HL-60 (cell line): Measurements from ENCODE around the gene CCDC197.
A peak's percentile ranks its signal among the peaks of the same experiment; 100 is the strongest.

Experiments
- DNase-seq, 2 experiments: peaks; one replicate each; pipeline ENCODE4 v3.0.0-alpha.2; 2010 to 2020; ENCODE audit warnings: low read depth in 1 of 2, low spot score in 1 of 2
- H3K27ac ChIP-seq: fragments of 250-450 bp; sonication (Bioruptor Pico); replicated peaks from 2 replicates; pipeline ENCODE4 v1.5.1; 2020; ENCODE audit warnings: mild to moderate bottlenecking, moderate library complexity
- H3K27me3 ChIP-seq: fragments of 250-450 bp; sonication (Bioruptor Pico); 2 replicates; pipeline ENCODE4 v1.5.1; 2021; ENCODE audit warnings: mild to moderate bottlenecking, moderate library complexity; ENCODE audit not compliant: insufficient read depth, poor library complexity, severe bottlenecking
- H3K4me3 ChIP-seq: replicated peaks from 2 replicates; pipeline ENCODE4 v1.5.1; 2011; ENCODE audit warnings: mild to moderate bottlenecking, control low read depth, low read length; ENCODE audit not compliant: insufficient read depth
- CTCF ChIP-seq: IDR thresholded peaks from one replicate; pipeline ENCODE4 v1.5.1; 2011; ENCODE audit warnings: low read length, control low read depth, inconsistent platforms; ENCODE audit not compliant: insufficient read depth
- GABPA ChIP-seq: IDR thresholded peaks from 2 replicates; pipeline ENCODE4 v1.6.1; 2012; ENCODE audit warnings: low read depth
- POLR2AphosphoS5 ChIP-seq: IDR thresholded peaks from 2 replicates; pipeline ENCODE4 v1.6.1; 2012; ENCODE audit warnings: low read depth
- SPI1 ChIP-seq: IDR thresholded peaks from 2 replicates; pipeline ENCODE4 v1.6.1; 2012; ENCODE audit warnings: low read depth, mild to moderate bottlenecking, borderline replicate concordance
- TF ChIP-seq, protein P1 (sequence below): IDR thresholded peaks from 2 replicates; pipeline ENCODE4 v1.6.1; 2012; ENCODE audit warnings: low read depth; ENCODE audit not compliant: insufficient replicate concordance

The CCDC197 gene

DNA sequence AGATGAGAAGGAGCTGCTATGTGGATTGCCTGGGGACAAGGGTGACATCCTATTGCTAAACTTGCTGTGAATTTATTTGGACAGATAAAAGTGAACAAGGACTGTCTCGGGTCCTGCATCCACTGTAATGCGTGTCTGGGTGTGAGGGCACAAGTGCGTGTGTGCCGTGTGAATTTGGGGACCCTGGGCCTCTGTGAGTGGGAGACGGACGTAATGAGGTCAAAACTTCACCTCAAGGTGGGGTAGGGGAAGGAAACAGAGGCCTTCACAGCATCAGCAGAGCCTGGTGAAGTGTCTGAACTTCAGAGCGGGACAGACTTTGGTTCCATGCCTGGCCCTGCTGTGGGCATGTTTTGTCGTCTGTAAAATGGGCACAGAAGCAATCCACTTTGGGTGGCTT, 35.5 kb upstream of the CCDC197 start:
- TF ChIP-seq SPI1 (no peak), POLR2AphosphoS5 (no peak), CTCF (no peak), GABPA (no peak)
- TF ChIP-seq, protein P1, sequence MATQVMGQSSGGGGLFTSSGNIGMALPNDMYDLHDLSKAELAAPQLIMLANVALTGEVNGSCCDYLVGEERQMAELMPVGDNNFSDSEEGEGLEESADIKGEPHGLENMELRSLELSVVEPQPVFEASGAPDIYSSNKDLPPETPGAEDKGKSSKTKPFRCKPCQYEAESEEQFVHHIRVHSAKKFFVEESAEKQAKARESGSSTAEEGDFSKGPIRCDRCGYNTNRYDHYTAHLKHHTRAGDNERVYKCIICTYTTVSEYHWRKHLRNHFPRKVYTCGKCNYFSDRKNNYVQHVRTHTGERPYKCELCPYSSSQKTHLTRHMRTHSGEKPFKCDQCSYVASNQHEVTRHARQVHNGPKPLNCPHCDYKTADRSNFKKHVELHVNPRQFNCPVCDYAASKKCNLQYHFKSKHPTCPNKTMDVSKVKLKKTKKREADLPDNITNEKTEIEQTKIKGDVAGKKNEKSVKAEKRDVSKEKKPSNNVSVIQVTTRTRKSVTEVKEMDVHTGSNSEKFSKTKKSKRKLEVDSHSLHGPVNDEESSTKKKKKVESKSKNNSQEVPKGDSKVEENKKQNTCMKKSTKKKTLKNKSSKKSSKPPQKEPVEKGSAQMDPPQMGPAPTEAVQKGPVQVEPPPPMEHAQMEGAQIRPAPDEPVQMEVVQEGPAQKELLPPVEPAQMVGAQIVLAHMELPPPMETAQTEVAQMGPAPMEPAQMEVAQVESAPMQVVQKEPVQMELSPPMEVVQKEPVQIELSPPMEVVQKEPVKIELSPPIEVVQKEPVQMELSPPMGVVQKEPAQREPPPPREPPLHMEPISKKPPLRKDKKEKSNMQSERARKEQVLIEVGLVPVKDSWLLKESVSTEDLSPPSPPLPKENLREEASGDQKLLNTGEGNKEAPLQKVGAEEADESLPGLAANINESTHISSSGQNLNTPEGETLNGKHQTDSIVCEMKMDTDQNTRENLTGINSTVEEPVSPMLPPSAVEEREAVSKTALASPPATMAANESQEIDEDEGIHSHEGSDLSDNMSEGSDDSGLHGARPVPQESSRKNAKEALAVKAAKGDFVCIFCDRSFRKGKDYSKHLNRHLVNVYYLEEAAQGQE = no peak

DNA sequence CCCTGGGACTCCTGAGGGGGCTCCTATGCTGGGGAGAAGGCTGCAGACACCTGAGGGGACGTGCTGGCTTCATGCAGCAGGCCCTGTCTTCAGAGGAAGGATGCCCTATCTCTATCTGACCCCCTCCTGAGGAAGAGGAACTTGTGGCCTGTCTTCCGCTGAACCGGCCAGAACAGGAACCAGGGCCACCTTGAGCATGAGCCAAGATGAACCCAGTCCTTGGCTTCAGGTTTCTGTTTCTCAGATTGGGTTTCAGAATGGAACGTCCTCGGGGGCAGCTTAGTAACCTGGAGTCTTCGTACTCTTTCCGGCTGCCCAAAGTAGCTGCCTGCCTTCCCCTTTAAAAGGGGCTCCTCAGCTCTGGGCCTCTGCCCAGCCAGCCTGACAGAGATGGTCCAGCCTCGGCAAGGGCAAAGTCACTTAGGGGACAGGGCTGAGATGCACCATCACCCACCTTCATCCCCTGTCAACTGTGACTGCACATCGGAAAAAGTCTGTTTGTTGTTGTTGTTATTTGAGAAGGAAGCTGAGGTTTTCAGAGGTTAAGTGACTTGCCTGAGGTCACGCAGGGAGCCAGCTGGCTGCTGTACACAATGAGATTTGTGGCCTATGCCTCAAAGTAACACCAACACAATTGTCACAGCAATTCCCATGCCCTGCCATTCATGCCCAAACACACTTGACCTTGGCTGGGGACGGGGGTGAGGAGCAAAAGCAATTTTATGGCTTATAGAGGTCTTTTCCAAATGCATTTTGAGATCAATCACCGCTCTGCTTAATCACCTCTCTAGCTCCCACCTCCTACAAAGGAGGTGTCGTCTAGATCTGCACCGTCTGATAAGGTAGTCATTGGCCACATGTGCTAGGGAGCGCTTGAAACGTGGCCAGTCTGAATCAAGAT, 34.1 kb upstream of the CCDC197 start:
- Histone ChIP-seq H3K4me3 (no peak overlapping the region), H3K27me3 (no peaks in the 10 kb centered on the region), H3K27ac (peak overlapping the region; percentile 77)
- TF ChIP-seq POLR2AphosphoS5 (peak; percentile 17; the same call in 1 of the 2 replicates), SPI1 (peak; percentile 73; the same call in 1 of the 2 replicates)
- TF ChIP-seq, protein P1 = no peak
- peak; percentile 65 to 88 for DNase-seq

More for the DNA sequence above, 35.5 kb upstream of the CCDC197 start:
- no peak for DNase-seq
- Histone ChIP-seq H3K27me3 (no peaks in the 10 kb centered on the region), H3K4me3 (no peak overlapping the region), H3K27ac (no peak overlapping the region)

DNA sequence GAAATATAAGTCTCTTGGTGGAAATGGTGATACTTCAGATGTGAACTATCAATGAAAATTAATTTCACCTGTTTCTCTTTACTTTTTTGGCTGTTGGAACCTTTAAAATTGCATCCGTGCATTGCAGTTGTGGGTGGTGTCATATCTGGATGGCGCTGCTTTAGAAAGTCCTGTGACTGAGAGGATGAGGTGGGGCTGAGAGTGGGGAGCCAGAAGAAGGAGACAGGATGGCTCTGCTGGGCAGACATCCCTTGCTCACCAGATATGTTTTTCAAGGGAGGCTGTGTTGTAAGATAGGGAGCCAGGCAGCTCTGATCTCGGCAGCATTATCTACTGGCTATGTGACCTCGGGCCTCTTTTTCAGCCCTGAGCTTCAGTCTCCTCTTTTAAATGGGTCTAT, 33.4 kb upstream of the CCDC197 start:
- Histone ChIP-seq H3K27me3 (no peaks in the 10 kb centered on the region), H3K27ac (no peak overlapping the region), H3K4me3 (no peak overlapping the region)
- no peak for DNase-seq
- TF ChIP-seq CTCF (no peak), SPI1 (no peak), POLR2AphosphoS5 (no peak), GABPA (no peak)
- TF ChIP-seq, protein P1 = no peak
